OCI-LY7 (cell line): Measurements from ENCODE around the gene OR4K15.

Source experiments
- CTCF ChIP-seq: fragments of 200-600 bp; sonication (generic); conservative IDR thresholded peaks from 2 replicates; pipeline ENCODE4 v1.5.1; 2014; ENCODE audit warnings: mild to moderate bottlenecking, antibody characterized with exemption, low read length, moderate library complexity, mixed read lengths
- EZH2phosphoT487 ChIP-seq: fragments of 200-600 bp; sonication (generic); IDR thresholded peaks from 2 replicates; pipeline ENCODE4 v1.6.1; 2018; ENCODE audit warnings: low read depth, borderline replicate concordance, mild to moderate bottlenecking, mixed run types, antibody characterized with exemption, low read length, moderate library complexity, mixed read lengths

GRCh38 chr14:20019257-20019865 lies 44.0 kb downstream of the OR4K15 start, which contains the start of gene OR4K14:
- TF ChIP-seq EZH2phosphoT487 (no peak), CTCF (no peak)
